IPS-18a (cell line): Measurements from ENCODE around the gene IL17B.

Experiments used
- H3K27ac ChIP-seq: one replicate; pipeline ENCODE4 v1.5.1; 2013; ENCODE audit warnings: low read length
- H3K27me3 ChIP-seq: one replicate; pipeline ENCODE4 v1.6.1; 2013; ENCODE audit warnings: mild to moderate bottlenecking, low read length; ENCODE audit not compliant: control insufficient read depth, insufficient read depth
- H3K36me3 ChIP-seq: one replicate; pipeline ENCODE4 v1.6.1; 2013; ENCODE audit warnings: low read depth, low read length; ENCODE audit not compliant: control insufficient read depth
- H3K4me1 ChIP-seq: one replicate; pipeline ENCODE4 v1.6.1; 2013; ENCODE audit warnings: low read depth, low read length; ENCODE audit not compliant: control insufficient read depth
- H3K4me3 ChIP-seq: one replicate; pipeline ENCODE4 v1.5.1; 2013; ENCODE audit warnings: low read length
- H3K9ac ChIP-seq: one replicate; pipeline ENCODE4 v1.6.1; 2013; ENCODE audit warnings: mild to moderate bottlenecking, low read length, moderate library complexity
- H3K9me3 ChIP-seq: one replicate; pipeline ENCODE4 v1.6.1; 2013; ENCODE audit warnings: low read depth, low read length; ENCODE audit not compliant: control insufficient read depth

The IL17B gene

DNA sequence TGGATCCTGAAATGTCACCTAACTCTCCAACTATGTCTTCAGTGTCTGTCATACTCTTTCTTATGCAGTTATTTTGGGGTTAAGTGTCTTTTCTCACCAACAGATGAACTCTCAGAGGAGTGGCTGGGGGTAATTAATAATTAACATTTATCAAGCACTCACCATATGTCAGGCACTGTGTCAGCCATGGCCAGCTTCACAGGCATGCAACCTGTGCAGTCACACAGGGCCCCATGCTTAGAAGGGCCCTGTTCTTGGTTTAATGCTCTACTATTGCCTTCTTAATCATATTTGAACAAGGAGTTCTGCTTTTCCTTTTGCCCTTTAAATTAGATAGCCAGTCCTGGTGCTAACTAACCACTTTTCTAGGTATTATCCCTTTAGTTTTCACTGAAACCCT is 37.2 kb downstream of the IL17B start:
- H3K36me3 ChIP-seq = no peaks in the 10 kb centered on the region
- no peak overlapping the region for H3K9ac ChIP-seq
- no peaks in the 10 kb centered on the region for H3K9me3 ChIP-seq
- no peak overlapping the region for H3K27ac ChIP-seq
- H3K4me1 ChIP-seq = no peaks in the 10 kb centered on the region
- no peak overlapping the region for H3K4me3 ChIP-seq
- no peaks in the 10 kb centered on the region for H3K27me3 ChIP-seq

DNA sequence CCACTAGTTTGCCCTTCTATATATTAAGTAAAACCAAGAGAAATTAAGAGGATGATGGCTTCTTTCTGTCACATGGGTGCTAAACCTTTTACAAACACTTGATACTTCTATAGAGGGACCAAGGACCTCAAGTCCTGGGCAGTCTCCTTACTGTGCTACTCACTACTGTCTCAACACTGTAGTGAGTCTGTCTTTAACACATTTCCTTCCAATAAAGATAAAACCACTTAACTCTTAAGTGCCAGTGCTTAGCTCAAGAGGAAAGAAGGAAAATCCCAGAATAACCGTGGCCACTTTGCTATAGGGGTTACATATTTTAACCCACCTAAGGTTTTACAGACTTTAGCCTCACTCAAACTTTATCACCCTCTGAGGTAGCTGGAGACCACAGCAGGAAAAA is 38.2 kb downstream of the IL17B start:
- Histone ChIP-seq H3K4me3 (no peak overlapping the region), H3K36me3 (no peaks in the 10 kb centered on the region), H3K27me3 (no peaks in the 10 kb centered on the region), H3K27ac (no peak overlapping the region), H3K4me1 (no peaks in the 10 kb centered on the region), H3K9ac (no peak overlapping the region), H3K9me3 (no peaks in the 10 kb centered on the region)

DNA sequence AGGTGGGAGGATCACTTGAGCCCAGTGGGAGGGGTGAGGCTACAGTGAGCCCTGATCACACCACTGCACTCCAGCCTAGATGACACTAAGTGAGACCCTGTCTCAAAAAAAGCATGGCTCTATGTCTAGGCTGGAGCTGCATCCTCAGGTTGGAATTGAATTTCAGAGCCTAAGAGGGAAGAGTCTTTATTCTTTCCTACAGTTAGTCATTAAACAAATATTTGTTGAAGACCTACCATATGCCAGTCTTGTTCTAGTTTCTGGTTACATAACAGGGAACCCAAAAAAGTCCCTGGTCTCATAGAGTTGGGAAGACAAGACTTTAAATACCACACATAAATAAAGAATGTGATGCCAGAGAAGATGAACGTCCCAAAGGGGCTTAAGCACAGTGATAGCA is 40.7 kb downstream of the IL17B start:
- Histone ChIP-seq H3K27me3 (no peaks in the 10 kb centered on the region), H3K4me3 (no peak overlapping the region), H3K36me3 (no peaks in the 10 kb centered on the region), H3K27ac (no peak overlapping the region), H3K9me3 (no peaks in the 10 kb centered on the region), H3K4me1 (no peaks in the 10 kb centered on the region), H3K9ac (no peak overlapping the region)

DNA sequence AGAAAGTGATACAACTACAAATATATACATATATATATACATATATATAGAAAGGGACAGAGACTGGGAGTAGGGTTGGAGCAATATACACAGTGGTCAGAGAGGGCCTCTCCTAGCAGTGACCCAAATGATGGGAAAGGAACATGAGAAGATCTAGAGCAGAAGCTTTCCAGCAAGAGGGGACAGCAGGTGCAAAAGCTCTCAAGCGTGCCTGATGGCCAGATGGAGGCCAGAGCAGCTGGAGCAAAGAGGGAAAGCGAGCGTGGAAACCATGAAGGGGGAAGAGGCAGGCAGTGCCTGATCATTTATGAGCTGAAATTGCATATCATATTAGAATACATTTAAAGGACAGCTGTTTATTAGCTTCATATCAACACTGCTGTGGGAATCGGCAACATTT is 41.4 kb downstream of the IL17B start:
- Histone ChIP-seq H3K4me3 (no peak overlapping the region), H3K27me3 (no peaks in the 10 kb centered on the region), H3K4me1 (no peaks in the 10 kb centered on the region), H3K36me3 (no peaks in the 10 kb centered on the region), H3K9me3 (no peaks in the 10 kb centered on the region), H3K27ac (no peak overlapping the region), H3K9ac (no peak overlapping the region)

DNA sequence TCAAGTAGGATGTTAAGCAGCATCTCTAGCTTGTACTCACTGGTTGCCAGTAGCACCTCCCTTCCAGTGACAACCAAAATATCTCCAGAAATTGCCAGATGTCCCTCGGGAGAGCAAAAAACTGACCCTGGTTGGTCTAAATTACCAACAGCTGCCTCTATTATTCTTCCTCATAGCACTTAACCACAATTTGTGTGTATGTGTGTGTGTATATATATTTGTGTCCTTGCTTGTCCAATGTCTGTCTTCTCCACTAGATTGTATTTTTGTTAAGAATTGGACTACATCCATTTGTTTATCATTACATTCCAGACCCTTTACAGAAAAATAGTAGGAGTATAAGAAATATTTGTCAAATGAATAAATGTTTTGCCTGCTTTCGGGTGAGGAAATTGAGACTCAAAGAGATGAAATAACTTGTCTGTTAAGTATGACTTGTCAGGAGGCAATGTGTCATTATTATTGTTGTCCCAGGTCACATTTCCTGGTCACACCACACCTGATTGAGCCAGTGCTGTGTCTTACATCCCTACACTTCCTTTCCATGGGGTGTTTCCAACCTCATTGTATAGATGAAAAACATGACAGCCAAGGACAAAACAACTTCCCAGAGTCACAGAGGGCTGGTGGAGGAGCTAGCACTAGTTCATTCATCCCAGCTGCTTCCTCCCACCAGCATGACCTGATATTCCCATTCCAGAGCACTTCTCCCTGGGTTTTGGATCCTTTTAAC is 45.2 kb downstream of the IL17B start:
- no peak overlapping the region for H3K4me3 ChIP-seq
- H3K9me3 ChIP-seq = no peaks in the 10 kb centered on the region
- no peak overlapping the region for H3K9ac ChIP-seq
- H3K4me1 ChIP-seq = no peaks in the 10 kb centered on the region
- H3K27ac ChIP-seq = no peak overlapping the region
- no peaks in the 10 kb centered on the region for H3K27me3 ChIP-seq
- H3K36me3 ChIP-seq = no peaks in the 10 kb centered on the region

DNA sequence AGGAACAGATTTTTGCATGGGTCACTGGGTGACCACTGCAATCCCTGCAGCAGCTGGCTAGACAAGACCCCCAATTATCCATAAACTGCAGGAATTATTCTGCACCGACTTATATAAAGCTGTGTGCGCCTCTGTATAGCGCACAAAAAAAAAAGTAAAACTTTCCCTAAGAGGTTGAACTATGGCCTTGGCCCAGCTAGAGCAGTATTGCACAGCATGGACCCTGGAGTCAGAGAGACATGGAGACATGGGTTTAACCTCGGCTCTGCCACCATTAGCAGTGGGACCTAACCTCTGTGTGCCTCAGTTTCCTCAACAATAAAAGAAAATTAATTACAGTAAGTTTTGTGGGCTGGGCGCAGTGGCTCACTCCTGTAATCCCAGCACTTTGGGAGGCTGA is 50.9 kb downstream of the IL17B start:
- Histone ChIP-seq H3K9ac (no peak overlapping the region), H3K36me3 (no peaks in the 10 kb centered on the region), H3K4me3 (no peak overlapping the region), H3K4me1 (no peaks in the 10 kb centered on the region), H3K27me3 (no peaks in the 10 kb centered on the region), H3K9me3 (no peaks in the 10 kb centered on the region), H3K27ac (no peak overlapping the region)

DNA sequence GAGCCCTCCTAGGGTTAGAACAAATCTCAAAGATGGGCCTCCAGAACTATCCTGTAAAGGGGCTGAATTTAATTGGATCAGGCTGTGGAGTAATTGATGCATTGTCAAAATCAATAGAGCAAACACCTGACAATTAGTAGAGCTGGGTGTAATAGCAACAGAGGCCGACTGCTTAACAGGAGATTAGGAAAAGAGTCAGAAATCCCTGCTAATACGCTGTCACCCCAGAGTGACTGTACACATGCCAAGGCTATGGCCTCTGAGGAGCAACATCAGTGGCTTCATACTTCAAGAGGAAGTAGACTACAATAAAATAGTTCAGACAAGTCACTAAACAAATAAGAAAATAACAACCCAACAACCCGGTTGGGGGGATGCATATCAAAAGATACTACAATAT is 52.5 kb downstream of the IL17B start:
- no peak overlapping the region for H3K4me3 ChIP-seq
- H3K9ac ChIP-seq = no peak overlapping the region
- H3K27ac ChIP-seq = no peak overlapping the region
- no peaks in the 10 kb centered on the region for H3K9me3 ChIP-seq
- no peaks in the 10 kb centered on the region for H3K4me1 ChIP-seq
- no peaks in the 10 kb centered on the region for H3K27me3 ChIP-seq
- no peaks in the 10 kb centered on the region for H3K36me3 ChIP-seq

DNA sequence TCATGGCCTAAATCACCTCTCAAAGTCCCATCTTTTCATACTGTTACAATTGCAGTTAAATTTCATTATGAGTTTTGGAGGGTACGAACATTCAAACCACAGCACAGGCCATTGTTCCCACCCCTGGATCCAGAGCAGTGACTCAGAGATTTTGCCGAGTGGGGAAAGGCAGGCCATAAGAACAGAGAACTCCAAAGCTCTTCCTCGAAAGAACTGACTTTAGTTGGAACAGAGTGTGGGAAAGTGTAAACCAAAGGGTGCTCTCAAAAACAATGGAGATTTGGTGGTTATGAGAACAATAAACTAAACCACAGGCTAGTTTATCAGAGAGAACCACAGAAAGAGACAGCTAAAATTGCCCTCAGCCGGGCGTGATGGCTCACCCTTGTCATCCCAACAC is 53.2 kb downstream of the IL17B start:
- Histone ChIP-seq H3K27me3 (no peaks in the 10 kb centered on the region), H3K9me3 (no peaks in the 10 kb centered on the region)

DNA sequence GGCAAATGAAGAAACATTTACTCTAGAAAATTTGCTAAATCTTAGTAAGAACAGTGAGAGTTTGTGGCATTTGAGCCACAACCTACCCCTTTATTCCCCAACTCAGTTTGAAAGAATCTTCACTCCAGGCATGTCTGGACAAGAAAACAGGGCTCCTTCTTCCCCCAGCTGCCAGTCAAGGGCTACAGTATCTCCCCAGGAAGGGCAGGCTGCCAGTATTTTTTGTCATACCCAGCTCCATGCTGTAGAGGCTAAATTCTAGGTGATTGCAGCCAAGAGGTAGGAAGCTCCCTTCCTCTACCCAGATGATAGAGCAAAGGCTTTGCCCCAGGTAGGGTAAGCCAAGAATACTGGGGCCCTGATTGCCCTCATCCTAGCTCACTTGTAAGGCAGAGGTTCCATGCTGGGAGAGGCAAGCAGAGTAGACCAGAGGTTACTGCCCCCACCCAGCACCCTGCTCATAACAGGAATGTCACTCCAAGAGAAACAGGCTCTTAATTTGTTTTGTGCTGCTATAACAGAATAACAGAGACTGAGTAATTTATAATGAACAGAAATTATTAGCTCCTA is 53.8 kb downstream of the IL17B start:
- Histone ChIP-seq H3K9me3 (no peaks in the 10 kb centered on the region), H3K36me3 (no peaks in the 10 kb centered on the region), H3K27ac (no peak overlapping the region)

More for the DNA sequence above, 53.2 kb downstream of the IL17B start:
- Histone ChIP-seq H3K9ac (no peak overlapping the region), H3K36me3 (no peaks in the 10 kb centered on the region), H3K4me1 (peaks cover under 1% of the 10 kb centered on the region), H3K4me3 (no peak overlapping the region), H3K27ac (no peak overlapping the region)

DNA sequence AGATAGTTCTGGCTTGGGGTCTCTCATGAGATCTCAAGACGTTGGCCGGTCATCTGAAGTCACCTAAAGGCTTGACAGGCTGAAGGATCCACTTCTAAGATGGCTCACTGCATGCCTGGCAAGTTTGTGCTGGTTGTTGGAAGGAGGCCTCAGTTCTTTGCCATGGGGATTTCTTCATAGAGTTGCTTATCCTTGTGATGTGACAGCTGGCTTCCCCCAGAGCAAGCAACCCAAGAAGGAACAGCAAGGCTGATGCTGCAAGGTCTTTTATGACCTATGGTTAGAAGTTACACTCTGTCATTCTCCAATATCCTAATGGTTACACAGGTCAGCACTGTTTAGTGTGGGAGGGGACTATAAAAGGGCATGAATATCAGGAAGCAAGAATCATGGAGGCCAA is 54.5 kb downstream of the IL17B start:
- Histone ChIP-seq H3K9me3 (no peaks in the 10 kb centered on the region), H3K27ac (no peak overlapping the region), H3K4me3 (no peak overlapping the region), H3K4me1 (peaks cover 3% of the 10 kb centered on the region), H3K9ac (no peak overlapping the region), H3K36me3 (no peaks in the 10 kb centered on the region), H3K27me3 (no peaks in the 10 kb centered on the region)

More for the DNA sequence above, 53.8 kb downstream of the IL17B start:
- no peak overlapping the region for H3K9ac ChIP-seq
- H3K27me3 ChIP-seq = no peaks in the 10 kb centered on the region
- no peak overlapping the region for H3K4me3 ChIP-seq
- peaks cover 3% of the 10 kb centered on the region for H3K4me1 ChIP-seq
